Measurements from ENCODE around the gene PDCD1. TPM values are rescaled to one million over a fixed set of nuclear protein-coding genes. Genes with fewer than 3 reads are reported as not detected.
"Not testable (repeated sequence)": the region's sequence is repeated elsewhere in the genome, so short reads cannot be mapped to it uniquely, and the experiment has no call there.

Gene PDCD1
- 1 to 10 TPM in 2 of 5 experiments, under 1 TPM in 1, not detected in 2; 0.56 to 9.4 (median 1.1) TPM for total RNA-seq
- polyA plus RNA-seq = under 1 TPM; 0.24 to 0.85 TPM
- total RNA-seq = not detected

DNA sequence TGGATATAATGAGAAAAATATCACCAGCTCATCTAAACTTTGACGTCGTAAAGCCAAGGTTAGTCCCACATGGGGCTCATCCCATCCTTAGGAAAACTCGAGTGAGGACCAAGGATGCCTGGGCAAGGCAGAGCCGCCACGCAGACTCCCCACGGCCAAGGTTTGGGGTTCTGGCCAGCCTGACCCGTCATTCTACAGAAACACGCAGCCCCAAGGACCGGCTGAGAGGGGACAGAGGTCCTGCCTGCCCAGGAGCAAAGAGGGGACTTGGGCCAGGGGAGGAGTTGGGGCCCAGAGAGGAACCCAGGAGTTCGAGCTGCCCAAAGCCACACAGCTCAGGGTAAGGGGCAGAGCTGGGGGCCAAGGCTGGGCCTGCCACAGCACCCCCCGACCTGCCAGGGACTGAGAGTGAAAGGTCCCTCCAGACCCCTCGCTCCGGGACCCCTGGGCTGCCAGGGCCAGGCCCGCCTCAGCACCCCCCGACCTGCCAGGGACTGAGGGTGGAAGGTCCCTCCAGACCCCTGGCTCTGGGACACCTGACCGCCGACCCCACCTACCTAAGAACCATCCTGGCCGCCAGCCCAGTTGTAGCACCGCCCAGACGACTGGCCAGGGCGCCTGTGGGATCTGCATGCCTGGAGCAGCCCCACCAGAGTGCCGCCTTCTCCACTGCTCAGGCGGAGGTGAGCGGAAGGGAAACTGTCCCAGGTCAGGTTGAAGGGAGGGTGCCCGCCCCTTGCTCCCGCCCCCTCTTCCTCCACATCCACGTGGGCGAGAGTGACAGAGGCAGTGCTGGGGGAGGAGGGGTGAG is at the start of gene PDCD1:
TSS of gene PDCD1 (minus strand) at position 689 of the 811 bp plus-strand sequence. CDS start at position 633, 56 bp downstream.
- Histone ChIP-seq H3K4me1 (ENCODE audit: control insufficient read depth in 2 of 2, insufficient read depth in 2 of 2, low read length in 2 of 2) (peaks cover 23 to 50% of the 10 kb centered on the region in 2 donors), H3K4me3 (ENCODE audit: low read length) (peak within 1 kb of the TSS; percentile 61), H3K27ac (ENCODE audit: low read depth, low read length) (peak within 1 kb of the TSS; percentile 11), H3K36me3 (ENCODE audit: control insufficient read depth in 2 of 3, insufficient read depth in 3 of 3, low read length in 3 of 3) (no peaks in the 10 kb centered on the region), H3K9me3 (ENCODE audit: control insufficient read depth in 2 of 3, low read length in 3 of 3) (no peaks in the 10 kb centered on the region), H3K27me3 (ENCODE audit: control insufficient read depth in 2 of 2, insufficient read depth in 2 of 2, low read length in 2 of 2) (peaks cover 0 to 3% of the 10 kb centered on the region in 2 donors)
- Mint-ChIP-seq H3K36me3 (no peaks in the 10 kb centered on the region), H3K27me3 (peaks cover 0 to 24% (median 19%) of the 10 kb centered on the region in 5 donors), H3K4me1 (peaks cover 11 to 42% (median 24%) of the 10 kb centered on the region in 7 donors), H3K9me3 (no peaks in the 10 kb centered on the region), H3K27ac (peak within 1 kb of the TSS; percentile 9 to 96 (median 70)), H3K4me3 (peak within 1 kb of the TSS; percentile 84 to 91 (median 86))
- POLR2A ChIA-PET = interaction anchor here (1.2 kb wide), 1 partner anchor 23 kb away, joined by 4 read pairs; no protein-coding TSS in a partner anchor
- ATAC-seq (peak; percentile 48), DNase-seq (peak in 5 of 9 donors; percentile 25 to 73 (median 34))
- CTCF ChIA-PET = no interaction called here
- intact Hi-C loops (cut with micrococcal nuclease) = loop anchor here in 1 of 2 donors (1.0 kb wide), 2 partner anchors 14 to 23 kb away; no protein-coding TSS in a partner anchor

DNA sequence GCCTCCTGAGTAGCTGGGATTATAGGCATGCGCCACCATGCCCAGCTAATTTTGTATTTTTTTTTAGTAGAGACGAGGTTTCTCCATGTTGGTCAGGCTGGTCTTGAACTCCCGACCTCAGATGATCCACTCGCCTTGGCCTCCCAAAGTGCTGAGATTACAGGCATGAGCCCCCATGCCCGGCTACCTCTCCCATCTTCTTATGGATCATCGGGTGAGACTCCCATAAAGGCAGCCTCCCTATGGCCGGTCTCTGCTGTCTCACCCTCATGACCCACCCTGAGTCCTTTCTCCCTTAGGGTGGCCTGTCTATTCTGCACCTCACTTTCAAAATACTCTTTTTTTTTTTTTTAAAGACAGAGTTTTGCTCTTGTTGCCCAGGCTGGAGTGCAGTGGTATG is 49.1 kb upstream of the PDCD1 start:
- H3K36me3 Mint-ChIP-seq = peaks cover 0 to 46% (median 26%) of the 10 kb centered on the region in 5 donors
- H3K9me3 Mint-ChIP-seq; POLR2A ChIA-PET; ATAC-seq; intact Hi-C loops (cut with micrococcal nuclease); H3K4me3 ChIP-seq (ENCODE audit: low read length); CTCF ChIA-PET; H3K9me3 ChIP-seq (ENCODE audit: control insufficient read depth in 2 of 3, low read length in 3 of 3); H3K4me1 Mint-ChIP-seq; H3K4me1 ChIP-seq (ENCODE audit: control insufficient read depth in 2 of 2, insufficient read depth in 2 of 2, low read length in 2 of 2); DNase-seq; H3K27ac ChIP-seq (ENCODE audit: low read depth, low read length); H3K27ac Mint-ChIP-seq; H3K4me3 Mint-ChIP-seq; H3K27me3 ChIP-seq (ENCODE audit: control insufficient read depth in 2 of 2, insufficient read depth in 2 of 2, low read length in 2 of 2); H3K27me3 Mint-ChIP-seq: not testable (repeated sequence)
- H3K36me3 ChIP-seq (ENCODE audit: control insufficient read depth in 2 of 3, insufficient read depth in 3 of 3, low read length in 3 of 3) = peaks cover 0 to 12% (median 0%) of the 10 kb centered on the region in 3 experiments

DNA sequence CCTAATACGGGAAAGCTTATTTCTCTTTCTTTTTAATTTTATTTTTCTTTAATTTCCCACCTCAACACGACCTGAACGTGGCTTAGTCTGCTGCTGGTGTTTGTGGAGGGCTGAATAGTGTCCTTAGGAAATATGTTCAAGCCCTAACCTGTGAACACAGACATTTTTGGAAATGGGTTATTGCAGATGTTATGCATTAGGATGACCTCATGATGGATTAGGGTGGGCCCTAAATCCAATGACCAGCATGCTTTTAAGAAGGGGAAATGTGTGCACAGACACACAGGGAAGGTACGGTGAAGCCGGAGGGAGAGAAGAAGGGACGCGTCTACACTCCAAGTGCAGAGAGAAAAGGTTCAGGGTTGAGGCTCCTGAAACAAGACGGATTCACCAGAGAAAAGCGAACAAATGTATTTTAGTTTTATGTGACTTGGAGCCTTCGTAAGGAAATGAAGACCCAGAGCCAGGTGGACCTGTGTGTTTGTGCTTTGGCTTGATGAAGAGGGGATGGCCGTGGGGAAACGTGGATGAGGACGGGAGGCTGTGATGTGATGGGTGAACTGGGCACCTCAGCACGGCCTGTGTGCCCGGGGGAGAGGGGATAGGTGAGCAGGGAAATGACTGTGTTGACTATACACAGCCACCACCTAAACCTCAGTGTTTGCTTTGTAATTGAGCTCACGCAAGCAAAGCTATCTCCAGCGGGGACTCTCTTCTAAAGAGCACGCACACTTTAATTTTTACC is 48.3 kb upstream of the PDCD1 start:
- Histone ChIP-seq H3K36me3 (ENCODE audit: control insufficient read depth in 2 of 3, insufficient read depth in 3 of 3, low read length in 3 of 3) (peaks cover 0 to 12% (median 0%) of the 10 kb centered on the region in 3 experiments), H3K4me1 (ENCODE audit: control insufficient read depth in 2 of 2, insufficient read depth in 2 of 2, low read length in 2 of 2) (no peaks in the 10 kb centered on the region), H3K4me3 (ENCODE audit: low read length) (no peak overlapping the region), H3K27me3 (ENCODE audit: control insufficient read depth in 2 of 2, insufficient read depth in 2 of 2, low read length in 2 of 2) (no peaks in the 10 kb centered on the region), H3K9me3 (ENCODE audit: control insufficient read depth in 2 of 3, low read length in 3 of 3) (no peaks in the 10 kb centered on the region), H3K27ac (ENCODE audit: low read depth, low read length) (no peak overlapping the region)
- no peak overlapping the region for H3K4me3 Mint-ChIP-seq
- H3K36me3 Mint-ChIP-seq = peaks cover 0 to 37% (median 20%) of the 10 kb centered on the region in 5 donors
- CTCF ChIA-PET = no interaction called here
- POLR2A ChIA-PET = no interaction called here
- no peaks in the 10 kb centered on the region for H3K27me3 Mint-ChIP-seq
- no peak for ATAC-seq
- intact Hi-C loops (cut with micrococcal nuclease) = no loop called here
- peak overlapping the region in 1 of 9 donors; percentile 63 for H3K27ac Mint-ChIP-seq
- peaks cover 0 to 2% (median 0%) of the 10 kb centered on the region in 7 donors for H3K4me1 Mint-ChIP-seq
- H3K9me3 Mint-ChIP-seq = peaks cover 0 to 7% (median 0%) of the 10 kb centered on the region in 11 donors
- DNase-seq = no peak

DNA sequence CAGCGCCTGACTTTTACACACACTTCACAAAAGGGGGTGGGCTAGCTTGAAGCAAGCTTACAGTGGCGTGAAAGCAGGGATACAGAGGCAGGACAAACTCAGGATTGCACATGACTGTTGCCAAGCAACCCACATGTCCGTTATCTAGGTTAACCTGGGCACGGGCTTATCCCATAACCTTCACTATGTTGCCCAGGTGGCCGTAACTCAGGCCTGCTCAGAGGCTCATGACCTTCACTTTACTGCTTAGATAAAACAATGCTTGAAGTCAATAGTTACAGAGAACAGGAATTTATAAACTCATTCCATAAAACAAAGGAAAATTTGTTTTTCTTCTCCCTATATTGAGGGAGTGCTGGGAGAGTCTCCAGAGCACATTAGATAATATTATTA is 47.7 kb upstream of the PDCD1 start:
- POLR2A ChIA-PET, H3K27ac Mint-ChIP-seq, CTCF ChIA-PET: not testable (repeated sequence)

GRCh38 chr2:241905716-241906377 is 47.2 kb upstream of the PDCD1 start:
- DNase-seq (no peak), ATAC-seq (no peak)
- Histone ChIP-seq H3K4me1 (ENCODE audit: control insufficient read depth in 2 of 2, insufficient read depth in 2 of 2, low read length in 2 of 2) (no peaks in the 10 kb centered on the region), H3K27ac (ENCODE audit: low read depth, low read length) (no peak overlapping the region), H3K27me3 (ENCODE audit: control insufficient read depth in 2 of 2, insufficient read depth in 2 of 2, low read length in 2 of 2) (no peaks in the 10 kb centered on the region), H3K36me3 (ENCODE audit: control insufficient read depth in 2 of 3, insufficient read depth in 3 of 3, low read length in 3 of 3) (peaks cover 0 to 13% (median 0%) of the 10 kb centered on the region in 3 experiments), H3K4me3 (ENCODE audit: low read length) (no peak overlapping the region), H3K9me3 (ENCODE audit: control insufficient read depth in 2 of 3, low read length in 3 of 3) (no peaks in the 10 kb centered on the region)
- intact Hi-C loops (cut with micrococcal nuclease) = no loop called here
- ChIA-PET POLR2A (no interaction called here), CTCF (no interaction called here)
- no peaks in the 10 kb centered on the region for H3K27me3 Mint-ChIP-seq
- H3K9me3 Mint-ChIP-seq = peaks cover 0 to 2% (median 0%) of the 10 kb centered on the region in 11 donors
- no peak overlapping the region for H3K27ac Mint-ChIP-seq
- peaks cover 0 to 32% (median 11%) of the 10 kb centered on the region in 5 donors for H3K36me3 Mint-ChIP-seq
- H3K4me1 Mint-ChIP-seq = peaks cover 0 to 8% (median 0%) of the 10 kb centered on the region in 7 donors
- no peak overlapping the region for H3K4me3 Mint-ChIP-seq

More for the DNA sequence above, 47.7 kb upstream of the PDCD1 start:
- peaks cover 0 to 33% (median 16%) of the 10 kb centered on the region in 5 donors for H3K36me3 Mint-ChIP-seq
- H3K27ac ChIP-seq (ENCODE audit: low read depth, low read length); H3K27me3 ChIP-seq (ENCODE audit: control insufficient read depth in 2 of 2, insufficient read depth in 2 of 2, low read length in 2 of 2); H3K9me3 Mint-ChIP-seq; H3K4me3 Mint-ChIP-seq; ATAC-seq; H3K4me1 ChIP-seq (ENCODE audit: control insufficient read depth in 2 of 2, insufficient read depth in 2 of 2, low read length in 2 of 2); H3K27me3 Mint-ChIP-seq; intact Hi-C loops (cut with micrococcal nuclease); H3K9me3 ChIP-seq (ENCODE audit: control insufficient read depth in 2 of 3, low read length in 3 of 3); H3K4me3 ChIP-seq (ENCODE audit: low read length); DNase-seq; H3K4me1 Mint-ChIP-seq: not testable (repeated sequence)
- H3K36me3 ChIP-seq (ENCODE audit: control insufficient read depth in 2 of 3, insufficient read depth in 3 of 3, low read length in 3 of 3) = peaks cover 0 to 18% (median 0%) of the 10 kb centered on the region in 3 experiments

Measured in naive thymus-derived CD4-positive, alpha-beta T cell (primary cell).